ENCODE results near the gene LHFPL4. TPM values are rescaled to one million over a fixed set of nuclear protein-coding genes. Genes with fewer than 3 reads are reported as not detected.

Gene LHFPL4
- total RNA-seq = not detected

GRCh38 chr3:9553021-9553947, at the start of gene LHFPL4:
Gene LHFPL4 (minus strand): TSS chr3:9553822. CDS start chr3:9552679, 1,143 bp downstream.

Other genes starting within 250 kb of the LHFPL4 start
- 10 to 100 TPM; 36.1 to 45.6 TPM for gene THUMPD3, start 190.8 kb downstream of the LHFPL4 start, total RNA-seq
- gene SETD5, start 156.2 kb downstream of the LHFPL4 start, total RNA-seq = 10 to 100 TPM; 86.7 to 98.2 TPM
- gene MTMR14, start 95.7 kb upstream of the LHFPL4 start, total RNA-seq = 10 to 100 TPM; 46.5 to 50.6 TPM
- gene CPNE9, start 150.0 kb upstream of the LHFPL4 start, total RNA-seq = not detected
- 10 to 100 TPM; 14.1 to 19.6 TPM for gene BRPF1, start 177.9 kb upstream of the LHFPL4 start, total RNA-seq
- 10 to 100 TPM; 12.7 to 19.3 TPM for gene OGG1, start 196.1 kb upstream of the LHFPL4 start, total RNA-seq
- gene CAMK1, start 216.1 kb upstream of the LHFPL4 start, total RNA-seq = 10 to 100 TPM; 11.0 to 12.0 TPM
- gene TADA3, start 238.7 kb upstream of the LHFPL4 start, total RNA-seq = 10 to 100 TPM; 52.6 to 58.8 TPM
- 100 to 1,000 TPM; 248 to 332 TPM for gene ARPC4, start 239.3 kb upstream of the LHFPL4 start, total RNA-seq